ENCODE results near the gene EPS15. TPM values are rescaled to one million over a fixed set of nuclear protein-coding genes. Genes with fewer than 3 reads are reported as not detected.
"Not testable (repeated sequence)": the region's sequence is repeated elsewhere in the genome, so short reads cannot be mapped to it uniquely, and the experiment has no call there.

Gene EPS15
- total RNA-seq, 1 experiment from 2014 or later, result 54.4 TPM

- no peaks in the 10 kb centered on the region for H3K4me1 ChIP-seq (ENCODE audit: control insufficient read depth, insufficient read depth, low read length)
- in situ Hi-C loops (cut with HindIII; ENCODE audit: low pct_unique_long_range_greater_than_20kb, low sequenced_read_pairs) (no loop called here), intact Hi-C loops (cut with micrococcal nuclease; ENCODE audit: unreplicated experiment) (no loop called here)
- H3K27me3 ChIP-seq (ENCODE audit: control insufficient read depth, insufficient read depth, low read length), result no peaks in the 10 kb centered on the region
- H3K27ac ChIP-seq (ENCODE audit: low read length), result no peak overlapping the region
- DNase-seq (ENCODE audit: low read depth, low spot score) (no peak), ATAC-seq (no peak)
- ChIA-PET CTCF (no interaction called here), POLR2A (interaction anchor here (0.5 to 0.7 kb wide), 2 partner anchors 9 to 673 kb away, joined by 3 to 6 read pairs; no protein-coding TSS in a partner anchor)
- no peak overlapping the region for H3K4me3 ChIP-seq (ENCODE audit: low read depth in 2 of 2, low read length in 2 of 2)
- no peak for TF ChIP-seq POLR2AphosphoS5 (IDR thresholded peaks at IDR 0.05; ENCODE audit: low read depth, low read length)
- no peak for TF ChIP-seq REST (IDR thresholded peaks at IDR 0.05; ENCODE audit: insufficient read depth in 1 of 2, low read depth in 2 of 2, low read length in 1 of 2)
- no peak for TF ChIP-seq SIN3A (IDR thresholded peaks at IDR 0.05; ENCODE audit: borderline replicate concordance, insufficient read depth, low read depth, low read length)
- TF ChIP-seq CTCF (IDR thresholded peaks at IDR 0.05), result no peak
- no peak for TF ChIP-seq TCF7L2 (IDR thresholded peaks at IDR 0.05; ENCODE audit: low read depth, low read length)
- no TSS peak for BruUV-seq (replicated peaks)
- H3K36me3 ChIP-seq (ENCODE audit: control insufficient read depth, insufficient read depth, low read length), result peaks cover 3% of the 10 kb centered on the region; the same call in 1 of the 2 replicates
- no peaks in the 10 kb centered on the region for H3K9me3 ChIP-seq (ENCODE audit: control insufficient read depth, insufficient read depth, low read depth, low read length)
Observed at GRCh38 chr1:51414811-51415210, 104.3 kb downstream of the EPS15 start.

- CTCF ChIA-PET; H3K9me3 ChIP-seq (ENCODE audit: control insufficient read depth, insufficient read depth, low read depth, low read length); H3K36me3 ChIP-seq (ENCODE audit: control insufficient read depth, insufficient read depth, low read length); ATAC-seq; H3K4me1 ChIP-seq (ENCODE audit: control insufficient read depth, insufficient read depth, low read length); H3K4me3 ChIP-seq (ENCODE audit: low read depth in 2 of 2, low read length in 2 of 2); DNase-seq (ENCODE audit: low read depth, low spot score); in situ Hi-C loops (cut with HindIII; ENCODE audit: low pct_unique_long_range_greater_than_20kb, low sequenced_read_pairs); BruUV-seq (replicated peaks); H3K27me3 ChIP-seq (ENCODE audit: control insufficient read depth, insufficient read depth, low read length); intact Hi-C loops (cut with micrococcal nuclease; ENCODE audit: unreplicated experiment); POLR2A ChIA-PET; H3K27ac ChIP-seq (ENCODE audit: low read length): not testable (repeated sequence)
Observed at GRCh38 chr1:51411820-51412219, 107.2 kb downstream of the EPS15 start.

- no TSS peak for BruUV-seq (replicated peaks)
- ATAC-seq, result no peak
- no peaks in the 10 kb centered on the region for H3K9me3 ChIP-seq (ENCODE audit: control insufficient read depth, insufficient read depth, low read depth, low read length)
- peaks cover 7% of the 10 kb centered on the region for H3K36me3 ChIP-seq (ENCODE audit: control insufficient read depth, insufficient read depth, low read length)
- intact Hi-C loops (cut with micrococcal nuclease; ENCODE audit: unreplicated experiment), result no loop called here
- no peak overlapping the region for H3K27ac ChIP-seq (ENCODE audit: low read length)
- POLR2A ChIA-PET, result no interaction called here
- H3K4me3 ChIP-seq (ENCODE audit: low read depth in 2 of 2, low read length in 2 of 2), result no peak overlapping the region
- no peak for DNase-seq (ENCODE audit: low read depth, low spot score)
- CTCF ChIA-PET, result no interaction called here
- in situ Hi-C loops (cut with HindIII; ENCODE audit: low pct_unique_long_range_greater_than_20kb, low sequenced_read_pairs), result no loop called here
- H3K4me1 ChIP-seq (ENCODE audit: control insufficient read depth, insufficient read depth, low read length), result no peaks in the 10 kb centered on the region
- TF ChIP-seq SIN3A (IDR thresholded peaks at IDR 0.05; ENCODE audit: borderline replicate concordance, insufficient read depth, low read depth, low read length), result no peak
- no peak for TF ChIP-seq POLR2AphosphoS5 (IDR thresholded peaks at IDR 0.05; ENCODE audit: low read depth, low read length)
- no peak for TF ChIP-seq TCF7L2 (IDR thresholded peaks at IDR 0.05; ENCODE audit: low read depth, low read length)
- no peak for TF ChIP-seq REST (IDR thresholded peaks at IDR 0.05; ENCODE audit: insufficient read depth in 1 of 2, low read depth in 2 of 2, low read length in 1 of 2)
- no peak for TF ChIP-seq CTCF (IDR thresholded peaks at IDR 0.05)
- H3K27me3 ChIP-seq (ENCODE audit: control insufficient read depth, insufficient read depth, low read length), result no peaks in the 10 kb centered on the region
Observed at GRCh38 chr1:51410568-51411460, 108.3 kb downstream of the EPS15 start.

Measured in Panc1 (cell line).